GM12878 (cell line): ENCODE data around the gene OTUB1. TPM values are rescaled to one million over a fixed set of nuclear protein-coding genes. Genes with fewer than 3 reads are reported as not detected.
A peak's percentile ranks its signal among the peaks of the same experiment; 100 is the strongest.

ENCODE experiments used
- ATF3 ChIP-seq: IDR thresholded peaks from 2 replicates; pipeline ENCODE4 v1.6.1; 2011; ENCODE audit warnings: low read depth, mild to moderate bottlenecking, low read length, moderate library complexity, borderline replicate concordance; ENCODE audit errors: extremely low read depth
- BCL11A ChIP-seq: IDR thresholded peaks from 2 replicates; pipeline ENCODE4 v1.6.1; 2011; ENCODE audit warnings: low read depth, low read length
- BHLHE40 ChIP-seq, 2 experiments: fragments of 450-650 bp in 1 of 2; IDR thresholded peaks; 2 replicates each; pipeline ENCODE4 v1.6.1; 2011 to 2017; ENCODE audit warnings: low read depth in 2 of 2, borderline replicate concordance in 1 of 2, improper control_type of control experiment in 1 of 2, low read length in 1 of 2, mild to moderate bottlenecking in 1 of 2
- BMI1 ChIP-seq: fragments of 450-650 bp; IDR thresholded peaks from 2 replicates; pipeline ENCODE4 v1.6.1; 2016; ENCODE audit warnings: mild to moderate bottlenecking, moderate library complexity, borderline replicate concordance
- CBFB ChIP-seq: IDR thresholded peaks from 2 replicates; pipeline ENCODE4 v1.6.1; 2016; ENCODE audit warnings: antibody characterized with exemption, low read depth
- CREM ChIP-seq: IDR thresholded peaks from 2 replicates; pipeline ENCODE4 v1.6.1; 2014; ENCODE audit warnings: antibody characterized with exemption, low read depth
- EED ChIP-seq: sonication (generic); IDR thresholded peaks from 2 replicates; pipeline ENCODE4 v1.6.1; 2016; ENCODE audit warnings: antibody characterized with exemption, low read depth
- JUNB ChIP-seq: IDR thresholded peaks from 2 replicates; pipeline ENCODE4 v1.6.1; 2016; ENCODE audit warnings: antibody characterized with exemption, mild to moderate bottlenecking
- LARP7 ChIP-seq: fragments of 450-650 bp; IDR thresholded peaks from 2 replicates; pipeline ENCODE4 v1.6.1; 2017; ENCODE audit warnings: mild to moderate bottlenecking
- MEF2B ChIP-seq: fragments of 450-650 bp; IDR thresholded peaks from 2 replicates; pipeline ENCODE4 v1.6.1; 2018; ENCODE audit warnings: mild to moderate bottlenecking, moderate library complexity; ENCODE audit not compliant: partially characterized antibody, poor library complexity, severe bottlenecking
- MTA3 ChIP-seq: IDR thresholded peaks from 2 replicates; pipeline ENCODE4 v1.6.1; 2012; ENCODE audit warnings: low read length, inconsistent platforms, borderline replicate concordance
- MXI1 ChIP-seq: fragments of 150-350 bp; IDR thresholded peaks from 2 replicates; pipeline ENCODE4 v1.6.1; 2011; ENCODE audit warnings: low read depth, mild to moderate bottlenecking, inconsistent platforms, low read length, improper control_type of control experiment
- NR2C1 ChIP-seq: fragments of 450-650 bp; IDR thresholded peaks from 2 replicates; pipeline ENCODE4 v1.6.1; 2017; ENCODE audit warnings: antibody characterized with exemption, mild to moderate bottlenecking, moderate library complexity
- NRF1 ChIP-seq: conservative IDR thresholded peaks from 2 replicates; pipeline ENCODE4 v1.6.1; 2011; ENCODE audit warnings: mild to moderate bottlenecking, low read depth, low read length, improper control_type of control experiment
- PAX5 ChIP-seq: IDR thresholded peaks from 2 replicates; pipeline ENCODE4 v1.6.1; 2011; ENCODE audit warnings: low read depth, low read length, borderline replicate concordance
- RAD51 ChIP-seq: fragments of 450-650 bp; IDR thresholded peaks from 2 replicates; pipeline ENCODE4 v1.6.1; 2016; ENCODE audit warnings: moderate library complexity, mild to moderate bottlenecking, inconsistent platforms
- SIN3A ChIP-seq: IDR thresholded peaks from 2 replicates; pipeline ENCODE4 v1.6.1; 2012; ENCODE audit warnings: low read depth, low read length, improper control_type of control experiment
- SMARCA5 ChIP-seq: fragments of 450-650 bp; IDR thresholded peaks from 2 replicates; pipeline ENCODE4 v1.6.1; 2017; ENCODE audit warnings: mild to moderate bottlenecking
- USF1 ChIP-seq: IDR thresholded peaks from 2 replicates; pipeline ENCODE4 v1.6.1; 2011; ENCODE audit warnings: borderline replicate concordance, low read depth, mild to moderate bottlenecking, moderate library complexity, mixed read lengths, low read length; ENCODE audit not compliant: insufficient read depth; ENCODE audit errors: extremely low read length
- polyA plus RNA-seq, 11 experiments: library from polyadenylated mRNA; depleted of rRNA in 4 of 11; unstranded in 6 of 11; stranded (reverse) in 5 of 11; fragments of >200 nt; fragmentation: Nextera tagmentation in 4 of 11; fragmentation: Illumina TruSeq in 1 of 11; extraction: Ambion mirVana in 4 of 11; extraction: Trizol in 1 of 11; gene quantifications; 1 replicate in 1 of 11; 2 replicates in 10 of 11; pipeline versions ENCODE4 v1.2.1 to v1.2.3, GENCODE V29; 2011 to 2016; ENCODE audit warnings: inconsistent platforms in 2 of 11, missing spikeins in 2 of 11, low read depth in 1 of 11
- total RNA-seq, 4 experiments: library from RNA; depleted of rRNA in 3 of 4; stranded (reverse); fragments of >200 nt in 3 of 4; fragmentation: Illumina TruSeq in 1 of 4; extraction: Trizol in 1 of 4; gene quantifications; 2 replicates each; pipeline versions ENCODE4 v1.2.1 to v1.2.3, GENCODE V29; 2013 to 2021
- TF ChIP-seq, protein P1 (sequence below): fragments of 450-650 bp; formaldehyde crosslinking; IDR thresholded peaks from 2 replicates; pipeline ENCODE4 v1.4.0; 2020; ENCODE audit warnings: mild to moderate bottlenecking, moderate library complexity
- TF ChIP-seq, protein P2 (sequence below): IDR thresholded peaks from 2 replicates; pipeline ENCODE4 v1.6.1; 2012; ENCODE audit warnings: low read depth, low read length, improper control_type of control experiment
- TF ChIP-seq, protein P3 (sequence below): fragments of 450-650 bp; conservative IDR thresholded peaks from 2 replicates; pipeline ENCODE4 v1.6.1; 2017; ENCODE audit warnings: mild to moderate bottlenecking, moderate library complexity

OTUB1 gene
- total and polyA plus RNA-seq, 10 of the 15 experiments (the other 5 are each of a cell fraction or from before 2014, with no cell fraction given): 49.6 to 225 (median 131) TPM

DNA sequence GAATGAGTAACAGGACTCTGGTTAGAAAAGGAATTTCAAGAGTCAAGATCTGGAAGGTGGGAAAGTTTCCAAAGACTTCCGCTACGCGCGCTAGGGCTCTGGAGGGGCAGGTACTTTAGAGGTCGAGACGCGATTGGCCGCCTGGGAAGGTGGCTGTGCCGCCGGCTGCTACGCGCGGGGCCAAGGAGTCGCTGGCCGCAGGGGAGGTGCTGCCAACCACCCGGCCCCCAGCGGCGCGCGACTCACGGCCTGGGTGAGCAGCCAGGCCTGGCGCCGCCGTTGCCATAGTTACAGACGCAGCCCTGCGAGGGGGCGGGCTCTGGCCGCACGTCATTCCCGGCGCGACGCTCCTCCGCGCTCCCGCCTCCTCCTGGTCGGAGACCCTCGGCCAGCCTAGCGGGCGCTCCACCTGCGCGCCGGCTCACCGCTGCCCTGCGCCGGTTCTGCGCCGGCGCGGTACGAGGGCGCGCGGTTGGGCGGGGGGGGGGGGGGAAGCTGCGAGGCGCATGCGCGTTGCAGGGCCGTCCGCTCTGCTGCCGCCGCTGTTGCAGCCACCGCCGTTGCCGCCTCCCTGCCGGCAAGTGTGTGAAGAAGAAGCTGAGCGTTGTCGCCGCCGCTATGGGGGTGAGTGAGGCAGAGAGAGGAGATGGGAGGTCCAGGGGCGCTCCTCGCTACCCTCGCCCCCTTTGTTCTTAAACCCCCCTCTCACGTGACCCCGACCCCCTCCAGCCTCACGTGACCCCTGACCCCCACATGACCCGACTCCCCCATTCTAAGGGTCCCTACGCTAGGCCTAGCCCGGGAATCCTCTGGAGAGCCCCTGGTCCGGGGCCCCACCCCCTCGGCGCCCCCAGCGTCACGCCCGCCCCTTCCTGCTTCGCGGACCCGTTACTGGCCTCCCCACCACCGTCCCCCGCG, 47.5 kb upstream of the OTUB1 start, which contains the start of gene NAA40 (continued):
- TF ChIP-seq, protein P1, sequence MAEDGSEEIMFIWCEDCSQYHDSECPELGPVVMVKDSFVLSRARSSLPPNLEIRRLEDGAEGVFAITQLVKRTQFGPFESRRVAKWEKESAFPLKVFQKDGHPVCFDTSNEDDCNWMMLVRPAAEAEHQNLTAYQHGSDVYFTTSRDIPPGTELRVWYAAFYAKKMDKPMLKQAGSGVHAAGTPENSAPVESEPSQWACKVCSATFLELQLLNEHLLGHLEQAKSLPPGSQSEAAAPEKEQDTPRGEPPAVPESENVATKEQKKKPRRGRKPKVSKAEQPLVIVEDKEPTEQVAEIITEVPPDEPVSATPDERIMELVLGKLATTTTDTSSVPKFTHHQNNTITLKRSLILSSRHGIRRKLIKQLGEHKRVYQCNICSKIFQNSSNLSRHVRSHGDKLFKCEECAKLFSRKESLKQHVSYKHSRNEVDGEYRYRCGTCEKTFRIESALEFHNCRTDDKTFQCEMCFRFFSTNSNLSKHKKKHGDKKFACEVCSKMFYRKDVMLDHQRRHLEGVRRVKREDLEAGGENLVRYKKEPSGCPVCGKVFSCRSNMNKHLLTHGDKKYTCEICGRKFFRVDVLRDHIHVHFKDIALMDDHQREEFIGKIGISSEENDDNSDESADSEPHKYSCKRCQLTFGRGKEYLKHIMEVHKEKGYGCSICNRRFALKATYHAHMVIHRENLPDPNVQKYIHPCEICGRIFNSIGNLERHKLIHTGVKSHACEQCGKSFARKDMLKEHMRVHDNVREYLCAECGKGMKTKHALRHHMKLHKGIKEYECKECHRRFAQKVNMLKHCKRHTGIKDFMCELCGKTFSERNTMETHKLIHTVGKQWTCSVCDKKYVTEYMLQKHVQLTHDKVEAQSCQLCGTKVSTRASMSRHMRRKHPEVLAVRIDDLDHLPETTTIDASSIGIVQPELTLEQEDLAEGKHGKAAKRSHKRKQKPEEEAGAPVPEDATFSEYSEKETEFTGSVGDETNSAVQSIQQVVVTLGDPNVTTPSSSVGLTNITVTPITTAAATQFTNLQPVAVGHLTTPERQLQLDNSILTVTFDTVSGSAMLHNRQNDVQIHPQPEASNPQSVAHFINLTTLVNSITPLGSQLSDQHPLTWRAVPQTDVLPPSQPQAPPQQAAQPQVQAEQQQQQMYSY (CRISPR knock-in tag): no peak
- TF ChIP-seq USF1 (peak; percentile 85), CREM (peak; percentile 98), NR2C1 (peak; percentile 75), CBFB (no peak), BMI1 (peak; percentile 99), JUNB (no peak), EED (no peak; the same call in 1 of the 2 replicates), PAX5 (peak; percentile 72; the same call in 1 of the 2 replicates), SIN3A (peak; percentile 96), LARP7 (peak; percentile 84), NRF1 (peak; percentile 55), SMARCA5 (no peak), BCL11A (no peak), MEF2B (peak; percentile 54), RAD51 (peak; percentile 96), MTA3 (no peak), MXI1 (peak; percentile 95), ATF3 (peak; percentile 83), BHLHE40 (IDR thresholded peaks at IDR 0.05; ENCODE audit: borderline replicate concordance in 1 of 2, low read depth in 2 of 2, low read length in 1 of 2) (peak; percentile 87 to 94)
- TF ChIP-seq, protein P2, sequence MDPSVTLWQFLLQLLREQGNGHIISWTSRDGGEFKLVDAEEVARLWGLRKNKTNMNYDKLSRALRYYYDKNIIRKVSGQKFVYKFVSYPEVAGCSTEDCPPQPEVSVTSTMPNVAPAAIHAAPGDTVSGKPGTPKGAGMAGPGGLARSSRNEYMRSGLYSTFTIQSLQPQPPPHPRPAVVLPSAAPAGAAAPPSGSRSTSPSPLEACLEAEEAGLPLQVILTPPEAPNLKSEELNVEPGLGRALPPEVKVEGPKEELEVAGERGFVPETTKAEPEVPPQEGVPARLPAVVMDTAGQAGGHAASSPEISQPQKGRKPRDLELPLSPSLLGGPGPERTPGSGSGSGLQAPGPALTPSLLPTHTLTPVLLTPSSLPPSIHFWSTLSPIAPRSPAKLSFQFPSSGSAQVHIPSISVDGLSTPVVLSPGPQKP: peak; percentile 27; the same call in 1 of the 2 replicates
- TF ChIP-seq, protein P3, sequence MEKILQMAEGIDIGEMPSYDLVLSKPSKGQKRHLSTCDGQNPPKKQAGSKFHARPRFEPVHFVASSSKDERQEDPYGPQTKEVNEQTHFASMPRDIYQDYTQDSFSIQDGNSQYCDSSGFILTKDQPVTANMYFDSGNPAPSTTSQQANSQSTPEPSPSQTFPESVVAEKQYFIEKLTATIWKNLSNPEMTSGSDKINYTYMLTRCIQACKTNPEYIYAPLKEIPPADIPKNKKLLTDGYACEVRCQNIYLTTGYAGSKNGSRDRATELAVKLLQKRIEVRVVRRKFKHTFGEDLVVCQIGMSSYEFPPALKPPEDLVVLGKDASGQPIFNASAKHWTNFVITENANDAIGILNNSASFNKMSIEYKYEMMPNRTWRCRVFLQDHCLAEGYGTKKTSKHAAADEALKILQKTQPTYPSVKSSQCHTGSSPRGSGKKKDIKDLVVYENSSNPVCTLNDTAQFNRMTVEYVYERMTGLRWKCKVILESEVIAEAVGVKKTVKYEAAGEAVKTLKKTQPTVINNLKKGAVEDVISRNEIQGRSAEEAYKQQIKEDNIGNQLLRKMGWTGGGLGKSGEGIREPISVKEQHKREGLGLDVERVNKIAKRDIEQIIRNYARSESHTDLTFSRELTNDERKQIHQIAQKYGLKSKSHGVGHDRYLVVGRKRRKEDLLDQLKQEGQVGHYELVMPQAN: peak; percentile 82
